ENCODE measurements around the gene CTSG. TPM values are rescaled to one million over a fixed set of nuclear protein-coding genes. Genes with fewer than 3 reads are reported as not detected.

CTSG gene, protein sequence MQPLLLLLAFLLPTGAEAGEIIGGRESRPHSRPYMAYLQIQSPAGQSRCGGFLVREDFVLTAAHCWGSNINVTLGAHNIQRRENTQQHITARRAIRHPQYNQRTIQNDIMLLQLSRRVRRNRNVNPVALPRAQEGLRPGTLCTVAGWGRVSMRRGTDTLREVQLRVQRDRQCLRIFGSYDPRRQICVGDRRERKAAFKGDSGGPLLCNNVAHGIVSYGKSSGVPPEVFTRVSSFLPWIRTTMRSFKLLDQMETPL
- not detected in 5 replicates for total RNA-seq (2022; extraction: Qiagen RNA extraction)

DNA sequence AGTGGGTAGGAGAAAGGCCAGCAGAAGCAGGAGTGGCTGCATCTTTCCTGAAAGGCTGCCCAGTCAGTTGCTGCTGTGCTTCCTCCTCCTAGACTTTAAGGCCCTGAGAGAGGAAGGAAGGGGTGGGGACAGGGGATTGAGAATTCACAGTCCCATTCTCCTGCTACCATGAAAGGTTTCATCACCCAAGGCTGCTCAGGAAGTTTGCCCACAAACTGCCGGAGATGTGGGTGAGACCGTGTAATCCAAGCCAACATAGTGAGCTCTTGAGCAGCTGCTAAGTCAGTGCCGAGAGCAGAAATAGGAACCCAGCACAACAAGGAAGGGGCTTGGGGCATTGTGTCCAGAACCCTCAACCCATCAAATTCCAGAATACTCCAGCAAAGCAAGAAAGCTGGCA is at the start of gene CTSG:
CTSG (minus strand) TSS at position 69 of the 400 bp plus-strand sequence; CDS start at position 42, 27 bp downstream.

GRCh38 chr14:24609655-24610344 is 33.8 kb upstream of the CTSG start, which contains the start of gene GZMH:
Gene GZMH, minus strand, starts transcription at chr14:24609685. Its CDS starts 72 bp downstream, at chr14:24609613.

Other genes with a start within 250 kb of the CTSG start
- 0.08 TPM in 1 of 5 replicates, not detected in the others for gene ADCY4, start 241.2 kb downstream of the CTSG start, total RNA-seq (2022; extraction: Qiagen RNA extraction)
- 0.09 TPM in 1 of 5 replicates, not detected in the others for gene RIPK3, start 236.3 kb downstream of the CTSG start, total RNA-seq (2022; extraction: Qiagen RNA extraction)
- gene NFATC4, start 208.1 kb downstream of the CTSG start, total RNA-seq (2022; extraction: Qiagen RNA extraction) = 0.09 to 0.28 TPM (median 0.15 TPM) in 5 replicates
- 0.30 to 0.58 TPM (median 0.49 TPM) in 5 replicates for gene NYNRIN, start 177.2 kb downstream of the CTSG start, total RNA-seq (2022; extraction: Qiagen RNA extraction)
- 0.84 to 1.3 TPM (median 1.0 TPM) in 5 replicates for gene CBLN3, start 146.6 kb downstream of the CTSG start, total RNA-seq (2022; extraction: Qiagen RNA extraction)
- 21.0 to 29.0 TPM (median 26.8 TPM) in 5 replicates for gene KHNYN, start 146.3 kb downstream of the CTSG start, total RNA-seq (2022; extraction: Qiagen RNA extraction)
- gene SDR39U1, start 133.5 kb downstream of the CTSG start, total RNA-seq (2022; extraction: Qiagen RNA extraction) = 37.6 to 50.9 TPM (median 44.9 TPM) in 5 replicates
- gene CMA1, start 68.0 kb downstream of the CTSG start, total RNA-seq (2022; extraction: Qiagen RNA extraction) = not detected in 5 replicates
- gene GZMH, start 33.4 kb upstream of the CTSG start, total RNA-seq (2022; extraction: Qiagen RNA extraction) = not detected in 5 replicates
- gene GZMB, start 57.9 kb upstream of the CTSG start, total RNA-seq (2022; extraction: Qiagen RNA extraction) = not detected in 5 replicates

Measured in A549 treated with dexamethasone at 1 μM for 4 hours (cell line).